LoVo (cell line): ENCODE measurements around the gene C11orf58.
A peak's percentile ranks its signal among the peaks of the same experiment; 100 is the strongest.

Experiments
- DNase-seq: peaks from one replicate; pipeline ENCODE4 v3.0.0-alpha.2; 2016; ENCODE audit warnings: low spot score

The C11orf58 gene

GRCh38 chr11:16738193-16738946 is at the start of gene C11orf58:
Gene C11orf58 (plus strand): TSS chr11:16738647. CDS start chr11:16738779, 132 bp downstream.
- peak; percentile 96 for DNase-seq

GRCh38 chr11:16690086-16690485 is 48.4 kb upstream of the C11orf58 start:
- no peak for DNase-seq

- DNase-seq = no peak
These were observed 34.7 kb upstream of the C11orf58 start for GRCh38 chr11:16703795-16704194.

GRCh38 chr11:16713594-16713993 is 24.9 kb upstream of the C11orf58 start:
- no peak for DNase-seq

- DNase-seq = no peak
These were observed 15.7 kb upstream of the C11orf58 start for GRCh38 chr11:16722581-16723344.

- no peak for DNase-seq
These were observed 10.6 kb upstream of the C11orf58 start for GRCh38 chr11:16727806-16728205.

- DNase-seq = no peak
These were observed 642 bp upstream of the C11orf58 start for GRCh38 chr11:16737818-16738192.

- DNase-seq = no peak
These were observed 734 bp downstream of the C11orf58 start for GRCh38 chr11:16738947-16739815.

- no peak for DNase-seq
These were observed 3.0 kb downstream of the C11orf58 start for GRCh38 chr11:16741473-16741872.

- DNase-seq = no peak
These were observed 5.0 kb downstream of the C11orf58 start for GRCh38 chr11:16743478-16743877.

GRCh38 chr11:16744128-16744725 is 5.8 kb downstream of the C11orf58 start:
- DNase-seq = no peak

- no peak for DNase-seq
These were observed 7.6 kb downstream of the C11orf58 start for GRCh38 chr11:16745950-16746605.

- no peak for DNase-seq
These were observed 10.6 kb downstream of the C11orf58 start for GRCh38 chr11:16749092-16749491.

GRCh38 chr11:16749666-16750065 is 11.2 kb downstream of the C11orf58 start:
- no peak for DNase-seq

GRCh38 chr11:16750417-16750816 is 12.0 kb downstream of the C11orf58 start:
- DNase-seq = no peak

GRCh38 chr11:16758382-16759024 is 20.1 kb downstream of the C11orf58 start:
- DNase-seq = no peak

GRCh38 chr11:16759857-16760508 is 21.5 kb downstream of the C11orf58 start:
- DNase-seq = no peak

GRCh38 chr11:16763746-16764145 is 25.3 kb downstream of the C11orf58 start:
- DNase-seq = no peak

GRCh38 chr11:16764888-16765287 is 26.4 kb downstream of the C11orf58 start:
- no peak for DNase-seq

- DNase-seq = no peak
These were observed 28.7 kb downstream of the C11orf58 start for GRCh38 chr11:16767137-16767536.
